ENCODE measurements around the gene ATP6AP2. TPM values are rescaled to one million over a fixed set of nuclear protein-coding genes. Genes with fewer than 3 reads are reported as not detected.
"Not testable (repeated sequence)": the region's sequence is repeated elsewhere in the genome, so short reads cannot be mapped to it uniquely, and the experiment has no call there.

ATP6AP2 gene
- total RNA-seq (2014; rRNA removed; shearing (Covaris generic)), result 109 and 138 TPM in 2 replicates

DNA sequence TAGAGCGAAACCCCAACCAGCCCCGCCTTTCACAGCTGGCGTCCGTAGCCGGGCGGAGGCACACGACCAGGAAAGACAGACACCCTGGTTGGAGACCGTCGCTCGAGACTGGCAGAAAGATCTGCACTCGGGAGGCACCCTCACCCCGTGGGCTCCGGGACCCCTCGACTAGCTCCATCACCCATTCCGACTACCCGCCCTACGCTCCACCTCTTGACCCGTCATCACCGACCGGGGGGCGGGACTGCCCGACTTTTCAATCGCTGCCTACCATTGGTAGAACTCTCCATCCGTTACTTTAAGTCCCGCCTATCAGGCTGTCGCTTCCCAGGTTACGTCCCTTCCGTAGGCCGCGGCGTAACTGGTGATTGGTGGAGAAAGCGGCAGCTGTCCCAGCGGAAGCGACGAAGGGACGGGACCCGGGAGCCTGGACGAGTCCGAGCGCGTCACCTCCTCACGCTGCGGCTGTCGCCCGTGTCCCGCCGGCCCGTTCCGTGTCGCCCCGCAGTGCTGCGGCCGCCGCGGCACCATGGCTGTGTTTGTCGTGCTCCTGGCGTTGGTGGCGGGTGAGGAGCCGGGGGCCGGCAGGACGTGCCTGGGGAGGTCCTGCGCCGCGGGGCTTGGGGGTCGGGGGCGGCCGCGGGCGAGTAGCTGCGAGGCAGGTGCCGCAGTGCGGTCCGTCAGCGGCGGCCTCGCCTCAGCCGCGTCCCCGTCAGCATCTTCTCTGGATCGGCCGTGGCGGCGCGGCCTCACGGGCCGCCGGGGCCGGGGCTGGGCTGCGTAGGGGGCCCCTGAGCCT is at the start of gene ATP6AP2:
Gene ATP6AP2, plus strand, starts transcription at position 434 of the 799 bp plus-strand sequence. Its CDS starts 96 bp downstream, at position 530.
- peak; percentile 95 for DNase-seq (ENCODE audit: low spot score)

DNA sequence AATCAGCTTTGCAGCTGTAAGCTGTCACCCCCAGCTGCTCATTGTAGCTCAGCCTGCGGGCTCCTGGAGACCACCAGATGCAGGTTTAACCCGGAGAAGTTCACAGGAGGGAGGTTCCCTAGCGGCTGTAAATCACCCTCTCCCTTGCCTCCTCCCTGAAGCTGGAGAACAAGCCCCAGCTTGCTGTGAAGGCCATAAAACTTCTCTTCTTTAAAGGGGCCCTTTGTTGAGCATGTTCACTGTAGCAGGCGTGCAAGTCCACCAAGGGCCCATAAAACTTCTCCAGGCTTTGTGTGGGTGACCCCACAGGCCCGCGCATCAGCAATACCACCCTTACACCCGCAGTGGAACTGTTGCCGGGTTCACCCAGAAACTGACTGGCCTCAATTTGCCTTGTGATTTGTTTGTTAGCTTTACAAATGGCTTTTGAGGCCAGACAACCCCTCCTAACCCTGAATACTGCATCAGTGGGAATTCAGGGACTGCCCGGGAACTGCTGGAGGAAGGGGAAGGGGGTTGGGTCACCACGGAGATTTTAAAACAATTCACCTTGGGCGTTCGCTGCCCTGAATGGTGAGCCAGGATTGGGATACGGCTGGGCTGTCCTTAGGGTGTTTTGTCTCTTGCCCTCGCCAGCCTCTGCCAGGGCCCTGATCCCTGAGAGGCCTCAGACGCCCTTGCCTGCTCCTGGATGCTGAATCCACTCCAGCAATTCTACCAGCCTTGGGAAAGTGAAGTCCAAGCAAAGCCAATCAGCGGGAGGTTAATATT is 49.5 kb upstream of the ATP6AP2 start:
- DNase-seq (ENCODE audit: low spot score), result no peak

DNA sequence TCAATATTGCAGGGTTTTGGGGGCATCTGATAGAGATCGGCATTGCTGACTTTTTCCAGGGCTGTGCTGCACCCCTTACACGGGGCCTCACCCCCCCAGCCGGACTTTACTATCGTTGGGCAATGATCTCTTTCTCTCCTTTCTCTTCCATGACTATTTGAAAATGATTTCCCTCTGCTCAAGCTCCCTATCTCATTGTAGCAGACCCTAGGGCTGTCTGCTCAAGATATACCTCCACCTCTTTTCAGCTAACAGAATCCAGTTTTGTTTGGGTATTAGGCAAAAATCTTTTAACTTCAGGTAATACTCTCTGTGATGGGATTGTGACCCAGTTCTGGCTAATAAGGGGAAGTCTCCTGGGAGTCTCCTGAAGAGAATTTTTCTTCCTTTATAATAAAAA is 43.5 kb upstream of the ATP6AP2 start:
- no peak for DNase-seq (ENCODE audit: low spot score)

- DNase-seq (ENCODE audit: low spot score), result no peak
Measured at GRCh38 chrX:40538406-40538805, 42.4 kb upstream of the ATP6AP2 start.

DNA sequence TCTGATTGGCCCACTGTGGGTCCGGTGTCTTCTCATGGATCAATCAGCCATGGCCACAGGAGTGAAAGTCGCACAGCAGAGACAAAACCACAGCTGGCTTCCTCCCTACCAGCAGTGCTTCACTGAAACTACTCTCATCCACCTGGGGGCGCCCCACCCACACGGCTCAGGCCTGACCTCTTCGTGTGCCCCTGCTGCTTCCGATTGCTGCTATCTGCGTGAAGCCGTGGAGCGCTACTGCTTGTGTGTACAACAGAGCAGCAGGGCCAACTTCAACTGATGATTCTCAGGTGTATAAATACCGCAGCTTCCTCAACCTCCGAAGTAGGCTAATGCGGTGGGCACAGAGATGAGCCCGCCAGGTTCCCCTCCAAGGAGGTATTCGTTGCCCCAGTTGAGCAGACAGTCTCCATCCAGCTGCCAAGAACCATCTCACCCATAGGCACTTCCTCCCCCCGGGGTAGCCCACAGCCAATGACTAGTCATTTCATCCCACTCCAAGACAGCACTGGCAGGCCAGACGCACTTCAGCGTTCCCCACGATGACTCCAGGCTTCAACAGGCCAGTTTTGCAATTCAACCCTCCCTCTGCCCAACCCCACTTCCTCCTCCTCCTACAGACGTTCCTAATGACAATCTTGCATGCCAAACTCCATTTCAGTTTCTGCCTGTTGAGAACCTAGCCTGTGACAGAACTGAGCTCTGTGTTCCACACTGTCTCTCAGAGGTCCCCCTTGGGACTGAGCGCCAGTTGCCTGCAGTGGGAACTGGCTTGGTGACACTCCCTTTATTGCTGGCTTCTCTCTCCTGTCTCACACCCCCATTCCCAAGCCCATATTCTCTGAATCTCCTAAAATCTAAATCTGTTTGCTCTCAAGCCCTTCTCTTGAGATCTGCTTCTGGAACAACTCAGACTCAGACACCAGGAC is 41.3 kb upstream of the ATP6AP2 start:
- peak; percentile 43 for DNase-seq (ENCODE audit: low spot score)

DNA sequence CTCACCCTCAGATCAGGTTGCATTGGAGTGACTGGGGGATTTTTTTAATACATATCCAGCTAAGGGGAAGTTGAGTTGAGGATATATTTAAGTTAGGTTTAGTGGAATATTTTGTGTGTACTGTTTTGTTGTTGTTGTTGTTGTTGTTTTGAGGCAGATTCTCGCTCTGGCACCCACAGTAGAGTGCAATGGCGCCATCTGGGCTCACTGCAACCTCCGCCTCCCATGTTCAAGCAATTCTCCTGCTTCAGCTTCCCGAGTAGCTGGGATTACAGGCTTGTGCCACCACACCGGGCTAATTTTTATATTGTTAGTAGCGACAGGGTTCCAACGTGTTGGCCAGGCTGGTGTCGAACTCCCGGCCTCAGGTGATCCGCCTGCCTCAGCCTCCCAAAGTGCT is 38.6 kb upstream of the ATP6AP2 start:
- no peak for DNase-seq (ENCODE audit: low spot score)

DNA sequence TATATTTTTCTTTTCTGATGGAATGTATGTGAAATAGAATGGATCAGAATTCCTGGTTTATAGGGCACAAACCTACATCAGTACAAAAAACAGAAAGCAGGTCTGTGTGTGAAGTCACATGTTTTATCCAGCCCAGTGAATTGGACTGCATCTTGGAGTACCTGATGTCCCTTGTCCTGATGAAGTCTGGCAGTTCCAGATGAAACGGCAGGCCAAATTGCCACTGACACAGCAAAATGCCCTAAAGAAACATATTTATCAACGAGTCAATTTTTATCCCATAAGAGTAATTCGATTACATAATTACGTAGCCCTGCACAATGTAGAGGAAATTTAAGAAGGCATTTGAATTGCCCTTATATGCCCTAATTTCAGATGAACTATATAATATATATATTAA is 37.8 kb upstream of the ATP6AP2 start:
- no peak for DNase-seq (ENCODE audit: low spot score)

DNA sequence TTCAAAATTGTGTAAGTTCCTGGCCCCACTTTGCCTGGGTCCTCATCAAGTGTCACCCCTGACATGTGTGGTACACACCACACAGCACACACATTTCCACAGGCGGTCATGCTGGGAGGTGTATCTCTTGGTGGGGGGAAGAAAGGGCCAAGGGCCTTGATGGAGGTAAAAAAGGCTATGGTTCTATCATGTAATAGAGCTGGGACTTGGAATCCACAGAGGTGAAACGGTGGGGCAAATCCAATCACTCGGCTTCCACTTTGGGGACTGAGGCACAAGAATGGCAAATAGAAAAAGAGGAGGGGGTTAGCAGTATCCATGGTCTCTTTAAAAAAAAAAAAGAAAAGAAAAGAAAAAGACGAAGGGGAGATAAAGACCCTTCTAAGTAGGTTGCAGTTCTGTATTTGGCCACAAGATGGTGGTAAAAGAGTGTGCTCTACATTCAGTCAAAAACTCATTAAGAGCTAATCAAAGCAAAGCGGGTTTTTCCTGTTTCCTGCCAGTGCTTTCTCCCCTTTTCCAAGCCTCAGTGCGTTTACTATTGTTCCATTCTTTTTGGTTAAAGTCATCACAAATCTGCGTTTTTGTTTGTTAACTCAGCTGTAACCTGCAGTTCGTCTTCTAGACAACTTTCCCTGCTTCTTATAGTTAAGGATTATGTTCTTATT is 37.0 kb upstream of the ATP6AP2 start:
- no peak for DNase-seq (ENCODE audit: low spot score)

- no peak for DNase-seq (ENCODE audit: low spot score)
Measured at GRCh38 chrX:40544343-40545266, 36.2 kb upstream of the ATP6AP2 start.

- DNase-seq (ENCODE audit: low spot score), result no peak
Measured at GRCh38 chrX:40546870-40547269, 33.9 kb upstream of the ATP6AP2 start.

- no peak for DNase-seq (ENCODE audit: low spot score)
Measured at GRCh38 chrX:40550066-40550465, 30.7 kb upstream of the ATP6AP2 start.

GRCh38 chrX:40552768-40553167 is 28.0 kb upstream of the ATP6AP2 start:
- no peak for DNase-seq (ENCODE audit: low spot score)

DNA sequence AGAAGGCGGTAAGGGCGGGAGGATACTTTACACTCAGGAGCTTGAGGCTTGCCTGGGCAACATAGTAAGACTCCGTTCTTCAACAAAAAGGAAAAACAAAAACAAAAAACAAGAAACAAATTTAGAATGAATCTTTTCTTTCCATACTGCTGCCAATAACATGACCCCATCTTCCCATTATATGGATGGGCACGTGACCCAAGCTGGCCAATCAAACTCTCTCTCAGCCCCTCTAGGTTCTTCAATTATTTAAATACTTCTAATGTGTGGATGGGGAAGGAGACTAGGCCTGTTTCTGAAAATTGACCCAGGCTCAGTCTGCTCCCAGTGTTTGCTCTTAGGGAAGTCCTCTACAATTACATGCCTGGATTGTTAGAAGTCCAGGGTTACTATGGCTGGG is 22.2 kb upstream of the ATP6AP2 start:
- DNase-seq (ENCODE audit: low spot score), result no peak

- no peak for DNase-seq (ENCODE audit: low spot score)
Measured at GRCh38 chrX:40563784-40564183, 17.0 kb upstream of the ATP6AP2 start.

- DNase-seq (ENCODE audit: low spot score), result no peak
Measured at GRCh38 chrX:40564447-40564846, 16.3 kb upstream of the ATP6AP2 start.

DNA sequence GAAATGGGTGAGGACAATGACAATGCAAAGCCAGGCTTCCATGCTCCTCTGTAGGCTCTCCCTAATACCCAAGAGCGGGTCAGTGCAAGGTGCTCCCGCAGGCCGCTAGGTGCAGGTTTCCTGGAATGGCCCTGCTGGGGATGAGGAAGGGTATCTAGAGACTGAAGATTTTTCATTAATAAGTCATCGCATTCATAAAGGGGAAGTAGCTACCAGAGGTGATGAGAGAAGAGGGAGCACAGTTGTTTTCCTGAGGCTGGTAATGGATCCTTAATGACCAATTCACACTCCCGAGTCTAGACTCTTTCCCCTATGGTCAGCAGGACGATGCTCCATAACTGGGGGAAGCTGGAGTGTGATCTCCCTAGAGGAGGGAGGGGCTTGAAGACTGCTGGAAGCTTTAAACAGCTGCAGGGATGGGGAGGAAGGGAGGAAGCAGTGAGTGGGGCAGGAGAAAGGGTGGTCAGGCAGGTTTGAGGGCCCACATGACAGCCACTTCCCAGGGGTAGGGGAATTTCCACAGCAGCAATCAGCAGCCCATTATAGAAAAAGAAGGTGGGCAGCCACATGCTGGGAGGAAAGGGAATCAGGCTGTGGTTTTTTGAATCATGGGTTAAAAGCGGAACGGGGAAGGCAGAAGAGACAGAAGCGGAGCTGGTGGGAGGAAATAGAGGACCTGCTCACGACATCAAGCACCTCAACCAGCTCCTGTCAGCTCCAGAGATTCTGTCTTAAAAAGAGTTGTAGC is 10.2 kb upstream of the ATP6AP2 start:
- DNase-seq (ENCODE audit: low spot score), result no peak

- DNase-seq (ENCODE audit: low spot score), result not testable (repeated sequence)
Measured at GRCh38 chrX:40571164-40571563, 9.6 kb upstream of the ATP6AP2 start.

DNA sequence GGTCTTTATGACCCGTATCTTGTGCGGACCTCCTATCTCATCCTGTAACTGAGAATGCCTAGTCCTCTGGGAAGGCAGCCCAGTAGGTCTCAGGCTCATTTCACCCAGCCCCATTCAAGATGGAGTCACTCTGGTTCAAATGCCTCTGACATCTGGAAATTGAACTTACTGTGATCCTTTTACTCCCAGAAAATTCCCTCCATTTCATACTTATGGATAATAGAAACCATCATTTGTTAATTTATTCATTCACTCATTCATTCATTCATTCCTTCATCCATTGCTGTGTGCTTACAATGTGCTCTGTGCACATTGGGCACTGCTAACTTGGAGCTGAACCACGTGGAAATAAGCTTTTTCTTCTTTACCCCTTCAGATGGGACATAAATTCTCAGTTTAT is 9.2 kb upstream of the ATP6AP2 start:
- DNase-seq (ENCODE audit: low spot score), result no peak

GRCh38 chrX:40573763-40574162 is 7.0 kb upstream of the ATP6AP2 start:
- peak; percentile 52 for DNase-seq (ENCODE audit: low spot score)

GRCh38 chrX:40575411-40575810 is 5.4 kb upstream of the ATP6AP2 start:
- peak; percentile 41 for DNase-seq (ENCODE audit: low spot score)

Measured in H4 (cell line).